GM21447 (cell line): Measurements from ENCODE around the gene CENPM.

Experiments used
- ATAC-seq: cut with Tn5 transposase; IDR thresholded peaks from one replicate; pipeline ENCODE4 v1.9.1; 2021; ENCODE audit not compliant: unreplicated experiment

CENPM gene

DNA sequence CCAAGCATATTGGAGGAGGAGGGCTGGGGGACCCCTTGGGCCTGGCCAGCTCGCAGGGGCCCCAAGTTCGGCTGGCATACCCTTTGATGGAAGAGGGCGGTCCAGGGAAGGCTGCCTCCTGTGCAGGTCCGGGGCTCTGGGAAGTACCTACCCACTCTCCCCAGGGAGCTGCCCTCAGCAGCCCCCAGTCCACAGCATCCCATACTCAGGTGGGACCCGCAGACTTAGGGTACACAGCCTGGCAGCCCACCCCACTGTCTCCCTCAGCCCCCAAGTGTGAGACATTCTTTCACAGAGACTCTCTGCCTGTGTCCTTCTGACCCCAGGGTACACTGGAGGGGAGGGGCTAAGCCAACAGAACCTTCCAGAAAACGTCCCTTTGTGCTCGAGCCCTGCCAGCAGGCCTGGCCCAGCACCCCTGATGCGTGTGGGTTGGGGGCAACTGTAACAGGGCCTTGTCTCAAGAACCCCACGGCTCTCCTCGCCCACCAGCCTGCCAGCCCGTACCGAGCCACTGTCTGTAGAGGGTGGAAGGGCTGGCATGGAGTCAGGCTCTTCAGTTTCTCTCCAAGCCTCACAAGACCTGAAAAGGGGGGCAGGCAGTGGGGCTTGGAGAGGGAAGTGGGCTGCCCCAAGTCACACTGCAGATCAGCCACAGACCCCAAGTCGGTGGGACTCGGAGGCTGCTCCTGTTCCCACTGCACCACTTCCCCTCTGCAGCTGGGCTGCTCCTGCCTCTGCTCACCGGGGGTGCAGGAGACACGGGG is 13.4 kb downstream of the CENPM start:
- ATAC-seq, result no peak

GRCh38 chr22:41932353-41932752 is 14.6 kb downstream of the CENPM start:
- no peak for ATAC-seq

DNA sequence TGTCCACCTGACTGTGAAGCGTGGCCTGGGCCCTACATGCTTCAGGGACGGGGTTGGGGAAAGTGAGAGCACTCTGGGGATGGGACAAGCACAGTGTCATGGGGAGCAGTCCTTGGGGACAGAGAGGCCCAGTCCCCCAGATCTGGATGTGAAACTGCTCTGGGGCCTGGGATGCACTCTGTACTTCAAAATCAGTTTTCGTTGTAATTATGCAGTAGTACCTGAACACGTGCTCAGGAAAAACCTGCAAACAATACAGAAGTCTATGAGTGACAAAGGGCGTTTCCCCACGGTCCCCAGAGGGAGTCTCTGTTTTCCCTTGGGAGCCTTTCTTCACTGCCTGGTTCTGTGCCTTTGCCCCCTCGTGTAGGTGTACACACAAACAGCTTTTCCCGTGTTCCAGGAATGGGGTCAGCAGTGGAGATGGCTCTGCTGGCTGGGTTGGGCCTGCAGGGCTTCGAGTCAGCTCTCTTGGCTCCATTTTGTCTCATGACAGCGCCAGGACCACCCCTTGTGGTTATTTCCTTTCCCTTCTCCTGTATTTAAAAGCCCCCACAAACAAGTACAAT is 15.2 kb downstream of the CENPM start:
- ATAC-seq, result no peak

GRCh38 chr22:41929418-41929810 is 17.5 kb downstream of the CENPM start:
- no peak for ATAC-seq

DNA sequence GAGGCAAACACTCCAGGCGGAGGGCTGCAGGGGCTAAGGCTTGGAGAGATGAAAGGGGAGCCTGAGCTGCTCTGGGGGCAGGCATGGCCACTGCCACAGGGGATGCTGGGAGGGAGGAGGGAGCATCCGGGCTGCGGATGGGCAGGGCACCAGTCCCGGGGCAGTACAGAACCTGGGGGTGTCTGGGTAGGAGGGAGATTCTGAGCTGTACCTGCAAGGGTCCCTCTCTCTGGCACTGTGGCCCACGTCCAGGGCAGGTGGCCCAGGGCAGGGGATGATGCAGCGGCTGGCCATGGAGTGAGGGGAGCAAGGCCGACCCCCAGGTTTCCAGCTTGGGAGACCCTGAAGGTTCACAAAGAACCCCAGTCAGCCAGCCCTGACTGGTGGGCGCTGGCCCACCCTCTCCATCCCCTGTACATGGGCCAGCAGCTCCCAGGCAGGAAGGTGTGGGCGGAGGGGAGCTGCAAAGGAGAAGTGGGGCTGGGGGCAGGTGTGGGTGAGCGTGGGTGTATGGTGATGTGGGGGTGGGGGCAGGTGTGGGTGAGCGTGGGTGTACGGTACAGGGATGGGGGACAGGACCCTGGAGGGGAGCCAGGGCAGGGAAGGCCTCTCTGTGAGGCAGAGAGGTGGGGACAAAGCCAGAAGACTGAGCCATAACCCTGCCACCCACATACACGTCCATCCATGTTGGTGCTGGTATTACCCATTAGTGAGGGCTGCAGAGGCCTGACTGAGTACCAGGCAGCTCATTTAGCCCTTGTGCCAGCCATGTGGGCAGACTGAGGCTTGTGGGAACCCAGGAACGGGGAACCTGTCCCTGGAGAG is 18.1 kb downstream of the CENPM start:
- no peak for ATAC-seq

DNA sequence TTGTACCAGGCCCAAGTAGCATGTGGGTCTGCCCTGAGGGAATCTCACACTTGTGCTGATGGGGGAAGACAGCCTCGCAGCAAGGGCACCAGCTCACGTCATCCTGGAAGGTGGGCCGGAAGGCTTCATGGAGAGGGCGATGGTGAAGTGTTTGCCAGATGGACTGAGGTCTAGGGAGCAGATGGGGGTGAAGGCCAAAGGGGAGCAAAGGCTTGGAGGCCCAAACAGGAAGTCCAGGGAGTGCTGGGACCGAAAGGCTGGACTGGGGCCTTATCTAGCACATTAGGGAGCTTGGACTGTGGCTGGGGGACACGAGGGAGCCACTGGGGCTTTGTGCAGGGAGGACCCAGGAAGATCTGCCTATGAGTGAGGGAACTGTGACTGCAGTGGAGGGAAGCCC is 19.1 kb downstream of the CENPM start:
- no peak for ATAC-seq

GRCh38 chr22:41925783-41926460 is 21.0 kb downstream of the CENPM start:
- ATAC-seq, result no peak

DNA sequence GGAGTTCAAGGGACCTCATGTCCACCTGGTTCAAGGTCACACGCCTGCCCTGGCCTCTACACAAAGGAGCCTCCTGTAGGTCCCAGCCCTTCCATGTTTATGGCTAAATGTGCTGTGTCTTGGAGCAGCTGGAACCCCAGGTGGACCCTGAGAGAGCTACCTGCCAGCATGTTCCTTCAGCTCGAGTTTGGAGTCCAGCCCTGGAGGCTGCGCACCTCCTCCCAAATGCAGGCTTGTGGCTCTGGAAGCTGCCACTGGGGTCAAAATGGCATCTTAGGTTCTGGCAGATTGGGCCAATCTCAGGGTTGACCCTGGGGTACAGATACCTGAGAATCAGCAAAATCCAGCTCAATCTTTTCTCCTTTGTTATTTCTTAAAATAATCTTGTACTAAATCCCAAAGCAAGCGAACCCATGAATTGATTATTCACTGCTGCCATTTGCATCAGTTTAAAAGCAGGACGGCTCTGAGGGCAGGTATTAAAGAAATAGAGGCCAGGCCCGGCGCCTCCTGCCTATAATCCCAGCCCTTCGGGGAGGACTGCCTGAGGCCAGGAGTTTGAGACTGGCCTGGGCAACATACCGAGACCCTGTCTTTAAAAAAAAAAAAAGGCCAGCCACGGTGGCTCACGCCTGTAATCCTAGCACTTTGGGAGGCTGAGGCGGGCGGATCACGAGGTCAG is 23.2 kb downstream of the CENPM start:
- no peak for ATAC-seq

GRCh38 chr22:41922940-41923594 is 23.9 kb downstream of the CENPM start:
- ATAC-seq, result no peak

- no peak for ATAC-seq
Measured at GRCh38 chr22:41922328-41922727, 24.6 kb downstream of the CENPM start.

DNA sequence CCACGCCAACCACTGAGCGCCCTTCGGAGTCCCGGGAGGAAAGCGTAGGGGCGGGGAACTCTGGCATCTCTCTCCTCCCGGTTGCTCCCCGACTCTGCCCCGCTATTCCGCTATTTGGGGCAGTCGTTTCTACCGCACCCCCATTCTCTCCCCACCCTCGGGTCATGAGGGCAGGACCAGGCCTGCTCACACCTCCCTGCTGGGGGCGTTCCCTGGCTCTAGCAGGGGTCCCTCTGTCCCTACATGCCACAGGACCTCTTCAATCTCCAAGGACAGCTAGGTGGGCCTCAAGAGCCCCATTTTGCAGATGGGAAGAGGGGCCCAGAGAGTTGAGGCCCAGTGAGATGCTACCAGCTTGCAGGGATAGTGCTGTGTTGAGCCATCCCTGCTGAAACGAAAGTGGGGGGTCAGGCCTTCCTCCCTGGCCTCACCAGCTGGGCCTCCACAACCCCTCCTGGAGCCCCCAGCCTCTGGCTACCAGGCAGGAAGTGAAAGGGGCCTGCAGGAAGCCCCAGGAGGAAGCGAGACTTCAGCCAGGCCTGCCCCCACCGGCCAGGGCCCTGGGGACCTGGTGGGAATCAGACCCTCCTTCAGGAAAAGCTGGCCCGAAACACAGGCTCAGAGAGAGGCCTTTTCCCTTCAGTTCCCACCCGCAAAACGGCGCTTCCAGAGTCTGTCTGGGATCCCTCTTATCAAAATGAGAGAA is 26.5 kb downstream of the CENPM start:
- peak; percentile 15 for ATAC-seq

- ATAC-seq, result peak; percentile 46
Measured at GRCh38 chr22:41919357-41920224, 27.4 kb downstream of the CENPM start.

GRCh38 chr22:41917903-41918791 is 28.8 kb downstream of the CENPM start:
- ATAC-seq, result no peak

DNA sequence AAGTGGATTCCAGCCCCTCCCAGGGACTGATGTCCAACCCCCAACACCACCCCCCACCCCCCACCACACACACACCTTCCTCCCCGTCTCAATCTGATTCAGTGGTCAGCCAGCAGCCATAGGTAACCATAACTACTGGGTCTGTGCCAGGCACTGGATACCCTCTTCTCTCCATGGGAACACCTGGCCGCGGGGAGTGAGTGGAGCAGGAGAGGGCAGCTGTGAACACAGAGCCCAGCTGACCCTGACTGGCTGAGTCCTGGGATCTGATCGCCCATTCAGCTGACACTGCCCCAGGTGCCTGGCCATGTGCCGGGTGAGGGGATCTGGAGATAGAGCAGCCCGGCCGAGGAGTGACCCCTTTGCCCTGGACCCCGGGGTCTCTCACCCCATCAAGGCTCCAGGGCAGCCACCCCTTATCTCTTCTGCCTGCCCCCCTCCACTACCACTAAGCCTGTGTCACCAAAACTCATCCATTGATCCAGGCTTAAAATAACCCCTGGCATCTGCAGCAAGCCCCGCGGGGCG is 29.5 kb downstream of the CENPM start:
- no peak for ATAC-seq

DNA sequence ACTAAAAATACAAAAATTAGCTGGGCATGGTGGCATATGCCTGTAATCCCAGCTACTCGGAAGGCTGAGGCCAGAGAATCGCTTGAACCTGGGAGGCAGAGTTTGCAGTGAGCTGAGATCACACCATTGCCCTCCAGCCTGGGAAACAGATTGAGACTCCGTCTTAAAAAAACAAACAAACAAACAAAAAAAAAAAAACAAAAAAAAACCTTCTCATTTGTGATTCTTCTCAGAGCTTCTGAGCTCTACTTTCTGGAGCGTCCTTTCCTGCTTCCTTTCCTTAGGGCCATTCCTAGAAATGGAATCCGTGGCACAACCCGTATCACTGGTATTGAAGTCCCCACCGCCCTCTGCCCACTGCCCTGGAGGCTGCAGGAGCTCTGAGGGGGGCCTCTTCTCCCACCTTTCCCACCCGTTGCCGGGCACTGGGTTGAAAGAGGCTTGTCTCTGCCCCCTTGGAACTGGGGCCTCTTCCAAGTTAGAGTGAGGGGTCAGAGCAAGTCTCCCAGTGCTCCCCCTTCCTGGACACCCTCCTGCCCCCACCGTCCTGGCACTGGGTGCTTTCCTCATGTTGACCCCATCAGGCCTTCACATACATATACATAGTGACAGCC is 30.1 kb downstream of the CENPM start:
- ATAC-seq, result no peak

- no peak for ATAC-seq
Measured at GRCh38 chr22:41915786-41916493, 31.0 kb downstream of the CENPM start.
